HT1080 (cell line): ENCODE measurements around the gene SEMA4A. TPM values are rescaled to one million over a fixed set of nuclear protein-coding genes. Genes with fewer than 3 reads are reported as not detected.
"Not testable (repeated sequence)": the region's sequence is repeated elsewhere in the genome, so short reads cannot be mapped to it uniquely, and the experiment has no call there.

Experiments
- DNase-seq: peaks from one replicate; pipeline ENCODE4 v3.0.0-alpha.2; 2015; ENCODE audit warnings: low read depth
- total RNA-seq: library from RNA; depleted of rRNA; stranded (reverse); fragments of >200 nt; shearing (Covaris generic); gene quantifications from 2 replicates; pipeline ENCODE4 v1.2.3, GENCODE V29; 2014

Gene SEMA4A
- total RNA-seq, 1 experiment from 2014 or later: not detected

DNA sequence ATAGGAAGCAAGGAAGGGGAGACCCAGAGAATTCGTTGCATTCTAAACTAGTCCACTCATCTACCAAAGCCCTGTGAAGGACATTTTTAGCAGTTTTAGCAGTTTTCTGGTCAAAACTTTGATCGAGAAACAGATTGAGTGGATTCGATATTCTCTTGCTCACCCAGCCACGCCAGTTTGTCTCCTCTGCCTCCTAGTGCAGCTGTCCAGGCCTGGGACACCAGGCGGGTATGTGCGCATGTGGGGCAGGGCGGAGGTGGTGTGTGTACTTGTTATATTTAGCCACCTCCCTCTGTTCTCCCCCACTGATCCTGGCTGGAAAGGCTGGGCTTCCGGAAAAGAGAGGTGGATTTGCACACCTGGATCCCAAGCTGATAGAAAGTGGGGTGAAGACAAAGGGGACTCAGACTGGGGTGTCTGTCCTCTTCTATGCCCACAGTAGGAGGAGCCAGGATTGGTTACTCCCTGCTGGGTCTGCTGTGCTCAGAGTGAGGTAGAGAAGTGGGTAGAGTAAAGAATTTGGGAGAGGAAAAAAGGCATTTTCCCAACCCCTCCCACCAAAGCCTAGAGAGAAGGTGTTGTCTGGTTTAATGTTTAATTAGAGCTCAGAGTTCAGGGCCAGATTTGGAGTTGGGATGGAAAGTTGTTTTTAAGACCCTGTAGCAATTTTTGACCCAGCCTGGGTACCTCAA lies 35.1 kb upstream of the SEMA4A start:
- no peak for DNase-seq

DNA sequence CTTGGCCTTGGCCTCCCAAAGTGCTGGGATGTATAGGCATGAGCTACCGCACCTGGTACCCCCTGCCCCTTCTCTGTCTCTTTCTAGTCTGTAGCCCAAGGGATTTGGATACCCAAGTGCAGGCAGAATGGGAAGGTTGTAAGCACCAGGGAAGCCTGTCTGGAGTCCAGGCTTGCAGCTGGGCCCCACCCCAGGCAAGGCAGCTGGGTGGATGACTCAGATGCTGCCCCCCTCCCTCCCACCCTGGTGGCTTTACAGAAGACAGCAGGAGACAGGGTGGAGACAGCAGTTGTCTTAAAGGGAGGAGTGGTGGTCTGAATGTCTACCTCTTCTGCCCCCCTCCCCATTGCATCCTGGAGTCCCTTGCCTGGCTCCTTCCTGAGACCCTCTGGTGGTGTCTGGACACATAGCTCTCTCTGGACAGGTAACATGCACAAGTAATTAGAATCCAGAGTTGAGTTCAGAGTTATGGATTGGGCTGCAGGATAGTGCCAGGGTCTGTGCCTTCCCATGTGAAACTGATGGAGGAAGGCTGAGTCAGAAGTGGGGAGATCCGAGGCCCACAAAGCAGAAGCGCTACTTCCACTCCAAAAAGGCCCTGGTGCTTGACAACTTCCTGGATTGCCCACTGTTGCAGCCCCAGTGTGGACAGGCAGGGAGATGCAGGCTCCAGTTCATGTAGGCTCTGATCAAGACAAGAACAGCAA lies 33.7 kb upstream of the SEMA4A start:
- DNase-seq: peak; percentile 77

DNA sequence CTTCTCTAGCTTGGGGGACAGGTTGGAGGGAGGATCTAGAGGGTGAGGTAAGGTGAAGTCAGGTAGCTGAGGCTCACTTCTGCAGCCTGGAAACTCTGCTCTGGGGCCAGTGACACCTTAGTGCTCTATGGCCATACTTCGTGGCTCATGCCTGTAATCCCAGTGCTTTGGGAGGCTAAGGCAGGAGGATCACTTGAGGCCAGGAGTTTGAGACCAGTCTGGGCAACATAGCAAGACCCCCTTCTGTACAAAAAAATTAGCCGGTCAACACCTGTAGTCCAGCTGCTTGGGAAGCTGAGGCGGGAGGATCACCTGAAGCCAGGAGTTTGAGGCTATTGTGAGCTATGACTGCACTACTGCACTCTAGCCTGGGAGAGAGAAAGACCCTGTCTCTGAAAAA lies 33.1 kb upstream of the SEMA4A start:
- no peak for DNase-seq

DNA sequence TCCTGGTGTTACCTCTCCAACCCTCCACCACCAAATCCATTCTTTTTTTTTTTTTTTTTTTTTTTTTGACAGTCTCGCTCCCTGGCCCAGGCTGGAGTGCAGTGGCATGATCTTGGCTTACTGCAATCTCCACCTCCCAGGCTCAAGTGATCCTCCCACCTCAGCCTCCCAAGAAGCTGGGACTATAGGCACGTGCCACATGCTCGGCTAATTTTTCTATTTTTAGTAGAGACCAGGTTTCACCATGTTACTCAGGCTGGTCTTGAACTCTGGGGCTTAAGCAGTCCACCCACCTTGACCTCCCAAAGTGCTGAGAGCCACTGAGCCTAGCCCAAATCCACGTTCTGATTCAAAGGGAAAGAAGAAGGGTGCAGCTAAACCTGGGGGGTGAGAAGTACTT lies 32.4 kb upstream of the SEMA4A start:
- not testable (repeated sequence) for DNase-seq

DNA sequence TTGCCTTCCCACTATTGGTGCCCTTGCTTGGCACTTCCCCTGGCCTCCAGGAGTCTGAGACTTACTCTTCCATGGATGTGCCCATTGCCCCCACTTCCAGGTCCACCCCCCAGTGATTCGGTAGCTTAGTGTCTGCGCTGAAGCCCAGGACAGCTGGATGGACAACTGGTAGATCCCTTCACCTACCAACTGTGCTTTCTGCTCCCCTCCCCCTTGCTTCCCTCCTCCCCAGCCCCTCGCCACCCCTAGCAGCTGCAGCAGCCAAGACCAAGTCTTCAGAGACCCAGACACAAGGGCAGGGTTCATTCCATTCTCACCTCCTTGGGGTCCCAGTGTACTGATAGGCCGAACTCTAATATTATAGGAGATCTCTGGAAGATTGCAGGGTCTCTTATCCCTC lies 31.9 kb upstream of the SEMA4A start:
- no peak for DNase-seq

DNA sequence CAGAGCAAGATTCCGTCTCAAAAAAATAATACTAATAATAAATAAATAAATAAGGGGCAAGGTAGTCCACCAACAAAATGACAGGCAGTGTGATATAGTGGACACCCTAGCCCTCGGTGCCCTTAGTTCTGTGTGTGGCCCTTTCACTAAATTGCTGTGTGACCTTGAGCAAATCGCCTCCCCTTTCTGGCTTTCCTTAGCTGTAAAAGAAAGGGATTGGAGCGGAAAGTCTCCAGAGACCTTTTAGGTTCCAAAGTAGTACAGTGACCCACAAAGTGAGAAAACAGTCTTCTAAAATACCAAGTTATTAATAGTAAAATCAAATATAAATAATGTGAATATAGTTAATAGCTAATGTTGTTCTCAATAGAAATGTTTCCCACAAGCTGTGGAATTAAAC lies 31.3 kb upstream of the SEMA4A start:
- no peak for DNase-seq

DNA sequence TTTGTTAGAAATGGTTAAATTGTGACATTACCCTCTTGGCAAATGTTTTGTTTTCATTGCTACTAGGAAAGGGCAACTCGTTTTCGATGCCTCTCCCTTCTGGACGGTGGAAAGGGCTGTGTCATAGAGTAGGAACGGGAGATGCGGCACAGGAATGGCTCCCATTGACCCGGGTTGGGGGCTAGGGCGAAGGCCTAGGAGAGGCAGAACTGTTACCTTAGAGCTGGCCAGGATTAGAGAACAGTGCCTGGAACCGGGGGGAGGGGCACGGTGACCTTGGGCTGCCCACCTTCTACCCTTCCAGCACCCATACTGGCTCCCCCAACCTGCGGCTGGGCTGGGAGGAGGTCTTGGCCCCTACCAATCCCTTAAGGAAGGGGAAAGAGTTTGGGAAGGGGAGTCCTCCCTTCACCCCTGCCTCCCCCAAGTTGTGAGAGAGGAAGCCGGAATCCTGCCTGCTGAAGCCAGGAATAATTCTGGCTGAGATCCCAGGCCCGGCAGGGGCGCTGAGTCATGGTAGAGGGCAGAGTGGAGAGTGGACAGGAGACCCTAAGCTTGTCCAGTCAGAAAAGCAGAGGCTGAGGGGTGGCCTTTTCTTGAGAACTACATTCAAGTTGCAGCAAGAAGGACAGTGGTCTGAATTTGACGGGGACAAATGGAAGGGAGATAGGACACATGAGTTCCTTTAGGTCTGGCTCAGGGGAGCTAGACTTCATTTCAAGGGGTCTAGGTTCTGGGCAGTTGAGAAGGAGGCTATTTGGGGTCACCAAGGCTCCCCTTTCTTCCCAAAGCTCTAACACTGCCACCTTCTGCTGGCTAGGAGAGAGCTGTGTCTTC lies 30.6 kb upstream of the SEMA4A start:
- peak; percentile 91 for DNase-seq

DNA sequence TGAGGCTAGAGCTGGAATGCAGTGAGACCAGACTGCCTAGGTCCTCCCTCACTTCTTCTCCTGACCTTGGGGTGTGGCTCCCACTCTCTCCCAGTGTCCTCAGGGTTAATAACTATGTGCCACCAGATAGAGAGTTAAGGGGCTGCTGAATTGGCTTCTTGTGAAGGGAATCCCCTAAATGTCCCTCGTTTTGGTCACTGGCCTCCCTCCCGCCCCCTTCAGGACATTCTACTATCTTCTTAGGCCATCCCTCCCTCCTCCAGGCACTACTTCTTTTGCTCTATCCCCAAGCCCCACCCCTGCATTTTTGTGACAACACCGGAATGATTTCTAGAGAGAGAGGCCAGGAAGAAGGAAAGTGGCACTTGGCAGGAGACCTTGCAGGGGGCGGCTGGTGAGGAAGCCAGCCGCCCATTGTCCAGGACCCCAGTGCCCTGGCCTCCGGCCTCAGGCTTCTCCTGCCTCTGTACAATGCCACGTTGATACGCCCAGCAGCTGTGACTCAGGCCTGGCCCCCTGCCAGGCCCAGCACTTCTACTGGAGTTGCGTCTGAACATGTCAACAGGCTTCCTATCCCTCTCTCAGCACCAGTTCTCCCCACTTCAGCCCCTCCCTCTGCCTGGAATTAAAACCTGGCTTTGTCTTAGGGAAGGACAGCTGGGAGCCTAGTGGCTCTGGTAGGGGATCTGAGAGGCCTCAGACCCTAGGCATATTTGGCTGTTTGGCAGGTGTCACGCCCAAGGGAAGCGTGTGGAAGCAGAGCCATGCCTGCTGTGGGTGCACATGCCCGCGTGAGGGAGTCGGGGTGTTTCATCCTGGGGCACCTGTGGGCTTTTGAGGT lies 29.8 kb upstream of the SEMA4A start:
- peak; percentile 98 for DNase-seq

DNA sequence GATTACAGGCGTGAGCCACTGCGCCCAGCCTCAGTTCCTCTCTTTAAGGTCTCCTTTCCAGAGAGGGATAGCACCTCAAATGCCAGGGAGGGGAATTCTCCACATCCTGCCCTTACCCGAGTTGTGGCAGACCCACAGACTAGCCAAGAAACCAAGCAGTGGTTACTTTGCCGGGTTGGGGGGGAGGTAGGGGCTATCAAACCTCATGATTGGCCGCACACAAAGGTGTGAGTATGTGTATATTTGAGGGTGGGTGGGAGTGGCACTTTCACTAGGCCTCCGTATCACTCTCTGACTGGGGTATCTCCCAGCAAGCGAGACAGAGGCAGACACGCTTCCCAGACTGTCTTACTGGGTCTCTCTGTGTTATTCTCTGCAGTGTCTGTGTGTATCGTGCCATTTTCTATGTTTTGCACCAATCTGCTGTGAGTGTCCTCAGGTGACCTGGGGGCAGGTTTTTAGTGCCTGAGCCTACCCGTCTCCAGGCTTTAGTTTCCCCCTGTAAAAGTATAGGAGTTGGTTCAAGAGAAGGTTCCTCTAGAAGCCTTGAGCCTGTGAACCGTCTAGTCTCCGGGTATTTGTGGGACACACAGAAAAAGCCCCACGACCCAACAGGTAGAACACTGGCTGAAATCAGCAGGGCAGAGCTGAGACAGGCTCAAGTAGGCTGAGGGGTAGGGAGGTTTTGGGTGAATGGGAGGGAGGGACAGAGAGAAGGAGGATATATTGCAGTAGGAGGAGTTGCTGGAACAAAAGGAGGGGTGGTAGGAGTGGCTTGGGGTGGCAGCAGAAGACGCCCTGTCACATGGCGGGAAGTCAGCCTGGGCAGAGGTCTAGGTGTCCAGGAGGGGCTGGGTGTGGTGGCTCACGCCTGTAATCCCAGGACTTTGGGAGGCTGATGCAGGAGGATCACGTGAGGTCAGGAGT lies 28.6 kb upstream of the SEMA4A start:
- peak; percentile 80 for DNase-seq

DNA sequence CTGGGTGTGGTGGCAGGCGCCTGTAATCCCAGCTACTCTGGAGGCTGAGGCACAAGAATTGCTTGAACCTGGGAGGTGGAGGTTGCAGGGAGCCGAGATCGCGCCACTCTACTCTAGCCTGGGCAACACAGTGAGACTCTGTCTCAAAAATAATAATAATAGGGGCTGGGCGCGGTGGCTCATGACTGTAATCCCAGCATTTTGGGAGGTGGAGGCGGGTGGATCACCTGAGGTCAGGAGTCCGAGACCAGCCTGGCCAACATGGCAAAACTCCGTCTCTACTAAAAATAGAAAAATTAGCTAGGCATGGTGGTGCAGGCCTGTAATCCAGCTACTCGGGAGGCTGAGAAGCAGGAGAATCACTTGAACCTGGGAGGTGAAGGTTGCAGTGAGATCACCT lies 27.8 kb upstream of the SEMA4A start:
- DNase-seq: not testable (repeated sequence)

DNA sequence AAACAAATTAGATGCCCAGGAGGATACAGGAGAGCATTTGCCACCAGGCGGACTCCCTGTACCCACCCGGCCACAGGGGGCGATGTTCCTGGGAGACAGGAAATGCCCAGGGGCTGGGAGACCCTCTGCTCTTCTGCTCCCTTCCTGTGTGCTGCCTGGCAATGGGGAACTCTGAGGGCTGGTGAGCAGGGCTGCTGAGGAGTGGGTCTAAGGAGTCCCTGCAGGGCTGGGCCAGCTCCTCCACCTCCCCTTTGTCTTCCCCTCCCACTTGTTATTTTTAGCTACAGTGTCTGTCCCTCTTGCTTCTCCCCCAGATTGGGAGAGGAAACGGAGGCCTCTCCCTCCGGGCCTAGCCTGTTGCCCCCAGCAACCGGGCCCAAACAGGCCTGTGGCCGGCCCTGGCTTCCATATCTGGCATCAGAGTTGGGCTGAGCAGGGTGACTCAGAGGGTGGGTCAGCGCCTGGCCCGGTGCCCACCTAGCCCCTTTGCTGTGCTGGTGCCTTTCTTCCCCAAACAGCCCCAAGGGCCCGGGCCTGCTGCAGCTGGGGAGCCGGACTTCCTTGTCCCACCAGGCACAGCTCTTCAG lies 27.2 kb upstream of the SEMA4A start:
- peak; percentile 100 for DNase-seq

DNA sequence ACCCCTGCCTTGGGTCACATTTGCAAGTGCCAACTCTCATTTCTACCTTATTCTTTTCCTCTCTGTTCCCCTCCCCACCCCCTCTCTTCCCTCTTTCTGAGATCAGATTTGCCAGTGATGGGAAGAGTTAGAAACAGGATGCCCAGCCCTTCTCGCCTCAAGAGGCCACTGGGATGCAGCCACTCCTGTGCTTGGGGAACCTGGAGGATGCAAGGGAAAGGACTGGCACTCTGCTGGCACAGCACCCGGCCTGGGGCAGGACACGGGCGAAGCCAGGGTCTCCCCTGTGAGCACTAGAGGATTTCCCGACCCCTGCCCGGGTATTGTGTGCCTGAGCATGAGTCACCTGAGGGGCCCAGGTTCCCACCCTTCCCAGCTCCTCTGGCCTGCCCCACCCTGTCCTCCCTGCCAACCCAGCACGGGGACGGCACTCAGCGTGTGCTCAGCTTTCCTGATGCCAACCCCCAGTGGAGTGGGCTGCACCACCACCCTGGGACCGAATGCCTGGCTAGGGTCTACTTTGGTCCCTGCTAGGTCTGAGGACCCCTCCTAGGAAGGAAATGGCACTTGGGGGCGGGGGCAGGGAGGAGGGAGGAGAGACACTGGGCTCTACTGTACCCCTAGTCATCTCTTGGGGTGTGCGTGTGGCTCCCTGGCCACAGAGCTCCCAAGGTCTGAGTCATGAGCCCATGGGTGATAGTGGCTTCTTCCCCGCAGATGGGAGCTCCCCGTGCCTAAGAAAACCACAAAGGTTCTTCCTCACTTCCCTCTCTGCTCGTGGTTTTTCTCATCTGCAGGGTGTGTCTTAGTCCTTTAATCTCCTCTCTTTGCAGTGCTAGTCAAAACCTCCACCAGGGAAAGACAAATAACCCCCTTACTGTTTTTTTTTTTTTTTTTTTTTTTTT lies 26.5 kb upstream of the SEMA4A start:
- DNase-seq: peak; percentile 98

DNA sequence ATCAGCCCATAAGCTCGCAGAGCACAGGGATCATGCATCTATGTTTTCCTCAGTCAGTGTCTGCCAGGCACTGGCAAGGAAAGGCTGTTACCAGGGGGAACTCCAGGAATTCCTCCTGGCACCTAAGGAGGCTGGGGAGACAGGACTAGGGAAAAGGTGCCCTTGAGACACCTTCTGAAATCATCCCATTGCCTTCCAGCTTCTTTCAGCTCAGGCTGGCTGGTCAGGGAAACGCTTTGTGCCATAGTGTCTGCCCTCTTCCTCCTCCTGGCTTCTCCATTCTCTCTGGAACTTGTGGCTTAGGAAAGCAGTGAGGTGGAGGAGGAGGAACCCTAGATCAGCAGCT lies 25.1 kb upstream of the SEMA4A start:
- no peak for DNase-seq

DNA sequence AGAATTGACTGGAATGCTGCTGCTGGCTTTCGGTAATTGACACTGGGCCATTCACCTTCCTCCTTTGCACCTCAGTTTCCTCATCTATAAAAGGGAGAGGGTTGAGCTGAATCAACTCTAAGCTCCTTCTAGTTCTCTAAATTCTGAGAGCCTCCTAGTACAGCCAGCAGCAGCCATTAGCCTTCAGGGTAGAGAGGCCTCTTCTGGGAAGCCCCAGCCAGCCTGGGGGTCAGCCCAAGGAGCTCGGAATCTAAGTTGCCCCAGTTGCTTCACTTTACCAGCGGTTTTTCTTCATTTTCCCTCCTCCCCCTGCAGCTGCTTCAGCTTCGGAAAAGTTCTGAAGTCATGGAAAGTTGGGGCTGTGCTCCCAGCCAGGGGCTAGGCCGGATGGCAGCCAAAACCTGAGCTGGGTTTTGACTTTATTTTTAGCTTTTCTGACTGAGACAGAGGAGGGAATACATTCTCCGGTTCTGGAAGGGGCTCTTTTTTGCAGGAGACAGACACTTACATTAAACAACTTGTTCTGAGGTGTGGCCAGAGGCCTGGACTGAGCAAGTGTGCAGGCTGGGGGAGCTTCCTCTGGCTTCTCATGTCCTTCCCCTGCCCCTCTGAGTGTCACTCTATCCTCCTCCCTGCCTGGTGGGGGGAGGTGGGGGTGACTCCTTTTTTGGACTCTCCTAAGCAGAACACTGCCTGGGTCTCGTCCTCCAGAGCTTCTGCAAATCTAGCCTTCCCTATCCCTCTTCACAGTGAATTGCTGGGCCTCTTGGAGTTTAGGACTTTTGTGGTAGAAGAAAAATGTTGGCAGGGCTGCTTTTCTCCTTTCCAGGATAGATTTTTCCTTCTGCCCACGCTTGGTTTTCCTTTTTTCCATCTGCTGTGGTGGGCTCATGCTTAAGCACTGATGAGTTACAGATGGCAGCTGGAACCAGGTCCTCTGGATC lies 24.5 kb upstream of the SEMA4A start:
- DNase-seq: no peak

DNA sequence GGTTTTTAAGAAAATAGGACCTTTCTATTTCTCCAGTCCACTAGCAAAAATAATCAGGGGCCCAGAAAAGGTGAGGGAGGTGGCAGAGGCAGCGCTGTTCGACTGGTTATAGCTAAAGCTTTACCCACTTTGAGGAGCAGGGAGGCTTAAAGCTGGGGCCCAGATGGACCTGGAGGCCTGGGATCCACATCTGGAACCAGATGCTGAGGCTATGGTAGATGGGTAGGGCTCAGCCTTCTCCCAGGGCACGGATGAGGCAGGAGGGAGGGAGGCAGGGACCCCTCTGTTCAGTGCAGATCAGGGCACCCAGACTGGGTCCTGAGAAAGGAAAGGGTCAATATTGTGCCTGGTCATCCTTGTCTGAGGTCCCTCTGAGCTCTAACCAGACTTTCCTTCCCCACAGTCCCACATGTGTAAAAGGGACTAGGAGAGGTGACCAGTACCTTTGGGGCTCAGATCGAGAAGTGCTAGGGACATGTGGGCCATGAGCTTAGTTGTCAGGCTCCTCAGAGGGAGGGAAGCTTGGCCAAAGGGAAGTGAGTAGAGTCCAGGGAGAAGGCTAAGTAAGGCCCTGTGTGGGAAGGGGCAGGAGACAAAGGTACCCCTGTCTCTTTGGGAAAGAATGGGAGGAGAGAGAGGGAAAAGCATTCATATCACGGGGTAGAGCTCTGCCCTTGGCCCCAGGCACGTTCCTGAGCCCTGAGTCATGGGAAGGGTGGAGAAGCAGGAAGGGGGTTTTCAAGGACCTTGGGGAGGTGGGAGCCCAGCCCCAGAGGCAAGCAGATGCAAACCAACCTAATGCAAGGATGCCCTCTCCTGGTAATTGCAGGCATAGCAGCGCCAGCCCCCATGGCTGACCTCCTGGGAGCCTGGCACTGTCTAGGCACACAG lies 23.5 kb upstream of the SEMA4A start:
- peak; percentile 99 for DNase-seq

DNA sequence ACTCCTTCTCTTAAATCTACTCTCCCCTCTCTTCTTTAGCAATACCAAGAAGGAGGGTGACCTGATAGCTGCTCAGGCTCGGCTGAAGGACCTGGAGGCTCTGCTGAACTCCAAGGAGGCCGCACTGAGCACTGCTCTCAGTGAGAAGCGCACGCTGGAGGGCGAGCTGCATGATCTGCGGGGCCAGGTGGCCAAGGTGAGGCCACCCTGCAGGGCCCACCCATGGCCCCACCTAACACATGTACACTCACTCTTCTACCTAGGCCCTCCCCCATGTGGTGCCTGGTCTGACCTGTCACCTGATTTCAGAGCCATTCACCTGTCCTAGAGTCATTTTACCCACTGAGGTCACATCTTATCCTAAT lies 22.8 kb upstream of the SEMA4A start:
- DNase-seq: no peak
